PC-9 (cell line): ENCODE results near the gene STX8. TPM values are rescaled to one million over a fixed set of nuclear protein-coding genes. Genes with fewer than 3 reads are reported as not detected.

Experiments used
- BruUV-seq: library from RNA; stranded (reverse); fragments of 400-500 nt; replicated peaks from 2 replicates; lab custom pipeline; 2021; lab: Mats Ljungman, UMichigan
- CTCF ChIA-PET: fragments of 300-600 bp; sonication (Branson Sonifier 250); formaldehyde crosslinking; loops from one replicate; lab custom pipeline; 2022; ENCODE audit warnings: antibody characterized with exemption; lab: Charles Lee
- POLR2A ChIA-PET: fragments of 300-600 bp; sonication (Branson Sonifier 250); formaldehyde crosslinking; loops from one replicate; lab custom pipeline; 2022; ENCODE audit warnings: antibody characterized with exemption; ENCODE audit not compliant: unreplicated experiment; lab: Charles Lee
- DNase-seq, 2 experiments: peaks; one replicate each; pipeline versions ENCODE4 v3.0.0 to v3.0.0-alpha.2; 2015 to 2022; ENCODE audit warnings: mixed read lengths in 1 of 2
- H2AFZ ChIP-seq: fragments of 200-600 bp; sonication (generic); 2 replicates; pipeline ENCODE4 v1.8.1; 2017; ENCODE audit warnings: antibody characterized with exemption
- H3F3A ChIP-seq: fragments of 200-600 bp; sonication (generic); 2 replicates; pipeline ENCODE4 v1.8.1; 2017; ENCODE audit warnings: antibody characterized with exemption, mild to moderate bottlenecking, low read depth; ENCODE audit not compliant: insufficient read depth
- H3K27ac ChIP-seq: fragments of 200-600 bp; sonication (generic); 2 replicates; pipeline ENCODE4 v1.6.1; 2016; ENCODE audit warnings: mixed run types
- H3K27me3 ChIP-seq: fragments of 200-600 bp; sonication (generic); 2 replicates; pipeline ENCODE4 v1.6.1; 2016; ENCODE audit warnings: low read depth, mixed run types; ENCODE audit not compliant: insufficient read depth
- H3K36me3 ChIP-seq: fragments of 200-600 bp; sonication (generic); 2 replicates; pipeline ENCODE4 v1.6.1; 2016; ENCODE audit warnings: low read depth, mixed run types
- H3K4me1 ChIP-seq: fragments of 200-600 bp; sonication (generic); replicated peaks from 2 replicates; pipeline ENCODE4 v1.6.1; 2016; ENCODE audit warnings: mixed run types; ENCODE audit not compliant: insufficient read depth
- H3K4me2 ChIP-seq: fragments of 200-600 bp; sonication (generic); 2 replicates; pipeline ENCODE4 v1.6.1; 2017; ENCODE audit warnings: mixed run types
- H3K4me3 ChIP-seq: fragments of 200-600 bp; sonication (generic); 2 replicates; pipeline ENCODE4 v1.6.1; 2016; ENCODE audit warnings: mixed run types
- H3K79me2 ChIP-seq: fragments of 200-600 bp; sonication (generic); 2 replicates; pipeline ENCODE4 v1.6.1; 2017; ENCODE audit warnings: low read depth, mixed run types
- H3K9me2 ChIP-seq: fragments of 200-600 bp; sonication (generic); 2 replicates; pipeline ENCODE4 v1.8.1; 2017; ENCODE audit warnings: mild to moderate bottlenecking; ENCODE audit not compliant: insufficient read depth
- H3K9me3 ChIP-seq: fragments of 200-600 bp; sonication (generic); 2 replicates; pipeline ENCODE4 v1.8.1; 2016; ENCODE audit warnings: low read depth; ENCODE audit not compliant: insufficient read depth
- H4K20me1 ChIP-seq: fragments of 200-600 bp; sonication (generic); 2 replicates; pipeline ENCODE4 v1.8.1; 2017; ENCODE audit not compliant: insufficient read depth
- EZH2 ChIP-seq: fragments of 200-600 bp; sonication (generic); IDR thresholded peaks from 2 replicates; pipeline ENCODE4 v1.8.0; 2017; ENCODE audit warnings: antibody characterized with exemption, low read depth
- intact Hi-C: fragments of 100-400 bp; cut with micrococcal nuclease; formaldehyde crosslinking; loops from one replicate; pipeline ENCODE4 v1.10.0; 2022; ENCODE audit not compliant: unreplicated experiment
- total RNA-seq: library from RNA; stranded (reverse); gene quantifications from 2 replicates; pipeline ENCODE4 v1.2.3, GENCODE V29; 2021
- TF ChIP-seq, protein P1 (sequence below): fragments of 200-600 bp; sonication (generic); conservative IDR thresholded peaks from 2 replicates; pipeline ENCODE4 v1.6.1; 2017; ENCODE audit warnings: mixed run types, antibody characterized with exemption, mild to moderate bottlenecking, moderate library complexity

STX8 gene
- total RNA-seq, 1 experiment from 2014 or later = 60.6 TPM

DNA sequence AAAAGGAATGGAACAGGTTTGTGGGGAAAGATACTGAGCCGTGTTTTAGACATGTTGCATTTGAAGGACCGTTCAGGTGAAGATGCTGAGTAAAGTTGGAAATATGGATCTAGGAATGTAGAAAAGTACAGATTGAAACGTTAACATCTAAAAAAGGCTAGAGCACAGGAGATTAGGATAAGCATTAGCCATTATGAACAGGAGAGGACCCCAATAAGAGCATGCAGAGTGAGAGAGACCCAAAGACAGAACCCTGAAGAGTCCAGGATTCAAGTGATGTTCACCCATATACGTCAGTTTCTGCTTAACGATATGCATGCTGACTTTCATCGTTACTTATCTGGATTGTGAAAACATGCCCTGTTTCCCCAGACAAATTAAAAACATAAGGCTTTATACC, 140.5 kb downstream of the STX8 start:
- H3K4me1 ChIP-seq = 0 out of 2 replicates have a peak, but pooled peaks cover 7% of the 10 kb centered on the region
- H3F3A ChIP-seq = no peaks in the 10 kb centered on the region
- H3K9me2 ChIP-seq = no peaks in the 10 kb centered on the region
- ChIA-PET POLR2A (no interaction called here), CTCF (no interaction called here)
- no peaks in the 10 kb centered on the region for H3K79me2 ChIP-seq
- no peak overlapping the region for H3K4me3 ChIP-seq
- H3K36me3 ChIP-seq = no peaks in the 10 kb centered on the region
- no peak for DNase-seq
- H4K20me1 ChIP-seq = no peaks in the 10 kb centered on the region
- no peak overlapping the region for H3K4me2 ChIP-seq
- no peak overlapping the region for H2AFZ ChIP-seq
- no peak overlapping the region for H3K27ac ChIP-seq
- H3K27me3 ChIP-seq = no peaks in the 10 kb centered on the region
- TF ChIP-seq EZH2 = no peak
- TF ChIP-seq, protein P1, sequence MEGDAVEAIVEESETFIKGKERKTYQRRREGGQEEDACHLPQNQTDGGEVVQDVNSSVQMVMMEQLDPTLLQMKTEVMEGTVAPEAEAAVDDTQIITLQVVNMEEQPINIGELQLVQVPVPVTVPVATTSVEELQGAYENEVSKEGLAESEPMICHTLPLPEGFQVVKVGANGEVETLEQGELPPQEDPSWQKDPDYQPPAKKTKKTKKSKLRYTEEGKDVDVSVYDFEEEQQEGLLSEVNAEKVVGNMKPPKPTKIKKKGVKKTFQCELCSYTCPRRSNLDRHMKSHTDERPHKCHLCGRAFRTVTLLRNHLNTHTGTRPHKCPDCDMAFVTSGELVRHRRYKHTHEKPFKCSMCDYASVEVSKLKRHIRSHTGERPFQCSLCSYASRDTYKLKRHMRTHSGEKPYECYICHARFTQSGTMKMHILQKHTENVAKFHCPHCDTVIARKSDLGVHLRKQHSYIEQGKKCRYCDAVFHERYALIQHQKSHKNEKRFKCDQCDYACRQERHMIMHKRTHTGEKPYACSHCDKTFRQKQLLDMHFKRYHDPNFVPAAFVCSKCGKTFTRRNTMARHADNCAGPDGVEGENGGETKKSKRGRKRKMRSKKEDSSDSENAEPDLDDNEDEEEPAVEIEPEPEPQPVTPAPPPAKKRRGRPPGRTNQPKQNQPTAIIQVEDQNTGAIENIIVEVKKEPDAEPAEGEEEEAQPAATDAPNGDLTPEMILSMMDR = no peak
- intact Hi-C loops = no loop called here
- H3K9me3 ChIP-seq = no peaks in the 10 kb centered on the region
- no TSS peak for BruUV-seq

DNA sequence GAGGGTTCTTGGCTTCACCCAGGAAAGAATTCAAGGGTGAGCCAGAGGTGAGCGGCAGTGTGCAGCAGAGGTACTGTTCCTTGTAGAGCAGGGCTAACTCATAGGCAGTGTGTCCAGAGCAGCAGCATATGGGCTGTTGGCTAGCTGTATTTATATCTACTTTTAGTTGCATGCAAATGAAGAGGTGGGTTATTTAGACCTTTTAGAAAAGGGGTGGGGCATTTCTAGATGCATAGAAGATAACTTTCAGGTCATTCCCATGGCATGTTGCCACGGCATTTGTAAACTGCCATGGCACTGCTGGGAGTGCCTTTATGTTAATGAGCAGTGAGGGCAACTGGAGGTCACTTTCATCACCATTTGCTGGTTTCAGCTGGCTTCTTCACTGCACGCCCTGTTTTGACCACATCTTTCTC, 141.0 kb downstream of the STX8 start:
- Histone ChIP-seq H3F3A (no peaks in the 10 kb centered on the region), H4K20me1 (no peaks in the 10 kb centered on the region), H3K9me2 (no peaks in the 10 kb centered on the region), H3K4me2 (no peak overlapping the region), H3K27ac (no peak overlapping the region), H3K79me2 (no peaks in the 10 kb centered on the region), H3K9me3 (no peaks in the 10 kb centered on the region), H3K4me3 (no peak overlapping the region), H3K36me3 (no peaks in the 10 kb centered on the region), H2AFZ (no peak overlapping the region), H3K4me1 (0 out of 2 replicates have a peak, but pooled peaks cover 7% of the 10 kb centered on the region), H3K27me3 (no peaks in the 10 kb centered on the region)
- intact Hi-C loops = no loop called here
- BruUV-seq = no TSS peak
- ChIA-PET CTCF (no interaction called here), POLR2A (no interaction called here)
- TF ChIP-seq, protein P1 = no peak
- TF ChIP-seq EZH2 = no peak
- DNase-seq = peak in 1 of 2 experiments; percentile 50

DNA sequence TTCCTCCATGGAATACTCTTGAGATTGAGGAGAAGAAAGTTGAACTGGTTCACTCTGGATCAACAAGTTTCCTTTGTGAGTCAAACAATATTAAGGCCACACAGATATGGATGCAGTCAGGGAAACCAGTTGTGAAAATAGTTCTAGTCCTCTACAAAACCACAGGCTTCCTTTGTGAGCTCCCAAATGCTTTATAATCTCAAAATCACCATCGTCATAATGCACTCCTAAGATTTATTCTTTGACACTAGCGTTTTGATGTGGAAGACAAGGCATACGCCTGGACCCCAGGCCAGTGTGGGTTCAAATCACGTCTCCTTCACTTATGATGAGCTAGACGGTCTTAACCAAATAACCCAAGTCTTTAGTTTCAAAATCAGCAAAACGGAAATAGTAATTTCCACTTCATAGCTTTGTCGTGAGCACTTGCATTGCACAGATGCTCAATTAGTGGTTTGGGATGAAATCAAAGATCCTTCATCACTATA, 142.6 kb downstream of the STX8 start:
- TF ChIP-seq, protein P1 = no peak
- no peak for TF ChIP-seq EZH2
- intact Hi-C loops = no loop called here
- DNase-seq = no peak
- Histone ChIP-seq H3K36me3 (no peaks in the 10 kb centered on the region), H3K4me1 (0 out of 2 replicates have a peak, but pooled peaks cover 7% of the 10 kb centered on the region), H3K27ac (no peak overlapping the region), H3F3A (no peaks in the 10 kb centered on the region), H3K79me2 (no peaks in the 10 kb centered on the region), H3K4me2 (no peak overlapping the region), H4K20me1 (no peaks in the 10 kb centered on the region), H3K9me3 (no peaks in the 10 kb centered on the region), H3K27me3 (no peaks in the 10 kb centered on the region), H3K9me2 (no peaks in the 10 kb centered on the region), H2AFZ (no peak overlapping the region), H3K4me3 (no peak overlapping the region)
- POLR2A ChIA-PET = no interaction called here
- CTCF ChIA-PET = no interaction called here
- BruUV-seq = no TSS peak
